GM19455 (cell line): Measurements from ENCODE around the gene STAU1.
"Not testable (repeated sequence)": the region's sequence is repeated elsewhere in the genome, so short reads cannot be mapped to it uniquely, and the experiment has no call there.

Experiments used
- ATAC-seq: cut with Tn5 transposase; IDR thresholded peaks from one replicate; pipeline ENCODE4 v1.9.1; 2021; ENCODE audit not compliant: unreplicated experiment

Gene STAU1

GRCh38 chr20:49187851-49188641, at the start of gene STAU1:
STAU1 (minus strand) TSS chr20:49188334; CDS start chr20:49166201, 22,133 bp downstream.
- ATAC-seq: peak; percentile 89

GRCh38 chr20:49237531-49237930, 49.4 kb upstream of the STAU1 start:
- no peak for ATAC-seq

- no peak for ATAC-seq
Measured at GRCh38 chr20:49236301-49236700, 48.2 kb upstream of the STAU1 start.

- ATAC-seq: no peak
Measured at GRCh38 chr20:49234831-49235230, 46.7 kb upstream of the STAU1 start.

- no peak for ATAC-seq
Measured at GRCh38 chr20:49233226-49233625, 45.1 kb upstream of the STAU1 start.

- no peak for ATAC-seq
Measured at GRCh38 chr20:49231471-49231870, 43.3 kb upstream of the STAU1 start.

GRCh38 chr20:49230561-49231133, 42.5 kb upstream of the STAU1 start:
- ATAC-seq: no peak

- ATAC-seq: no peak
Measured at GRCh38 chr20:49230021-49230420, 41.9 kb upstream of the STAU1 start.

GRCh38 chr20:49229381-49229780, 41.2 kb upstream of the STAU1 start:
- no peak for ATAC-seq

GRCh38 chr20:49228676-49229075, 40.5 kb upstream of the STAU1 start:
- no peak for ATAC-seq

- ATAC-seq: no peak
Measured at GRCh38 chr20:49225896-49226295, 37.8 kb upstream of the STAU1 start.

- no peak for ATAC-seq
Measured at GRCh38 chr20:49219924-49220831, 32.0 kb upstream of the STAU1 start.

- peak; percentile 93 for ATAC-seq
Measured at GRCh38 chr20:49219091-49219923, 31.2 kb upstream of the STAU1 start, which contains the start of gene DDX27. DDX27 (plus strand) TSS chr20:49219416; CDS start chr20:49219449, 33 bp downstream.

GRCh38 chr20:49218739-49219090, 30.6 kb upstream of the STAU1 start:
- not testable (repeated sequence) for ATAC-seq

GRCh38 chr20:49216991-49217578, 29.0 kb upstream of the STAU1 start:
- ATAC-seq: no peak

- ATAC-seq: no peak
Measured at GRCh38 chr20:49215232-49215631, 27.1 kb upstream of the STAU1 start.

- no peak for ATAC-seq
Measured at GRCh38 chr20:49214571-49214970, 26.4 kb upstream of the STAU1 start.

- ATAC-seq: no peak
Measured at GRCh38 chr20:49210757-49211110, 22.6 kb upstream of the STAU1 start.

GRCh38 chr20:49210101-49210756, 22.1 kb upstream of the STAU1 start:
- no peak for ATAC-seq

GRCh38 chr20:49207076-49207475, 18.9 kb upstream of the STAU1 start:
- ATAC-seq: no peak
